OCI-LY7 (cell line): Measurements from ENCODE around the gene TNPO2. TPM values are rescaled to one million over a fixed set of nuclear protein-coding genes. Genes with fewer than 3 reads are reported as not detected.
A peak's percentile ranks its signal among the peaks of the same experiment; 100 is the strongest.

Source experiments
- BruUV-seq: library from RNA; stranded (reverse); fragments of 400-500 nt; replicated peaks from 2 replicates; lab custom pipeline; 2021; lab: Mats Ljungman, UMichigan
- CTCF ChIA-PET: fragments of 300-600 bp; sonication (Branson Sonifier 250); formaldehyde crosslinking; loops from one replicate; lab custom pipeline; 2022; ENCODE audit warnings: antibody characterized with exemption; ENCODE audit not compliant: unreplicated experiment; lab: Charles Lee
- POLR2A ChIA-PET: fragments of 300-600 bp; sonication (Branson Sonifier 250); formaldehyde crosslinking; loops from one replicate; lab custom pipeline; 2022; ENCODE audit warnings: antibody characterized with exemption; lab: Charles Lee
- DNase-seq: peaks from one replicate; pipeline ENCODE4 v3.0.0-alpha.2; 2015; ENCODE audit warnings: low spot score
- H2AFZ ChIP-seq: fragments of 200-600 bp; sonication (generic), shearing (Covaris generic); 2 replicates; pipeline ENCODE4 v1.6.1; 2014; ENCODE audit warnings: mild to moderate bottlenecking, antibody characterized with exemption, low read length, moderate library complexity
- H3K27ac ChIP-seq: fragments of 200-600 bp; sonication (generic); 2 replicates; pipeline ENCODE4 v1.5.1; 2014; ENCODE audit warnings: mixed run types, low read depth, mild to moderate bottlenecking, moderate library complexity, low read length, inconsistent platforms; ENCODE audit not compliant: poor library complexity, severe bottlenecking
- H3K36me3 ChIP-seq: fragments of 200-600 bp; sonication (generic); 2 replicates; pipeline ENCODE4 v1.6.1; 2014; ENCODE audit warnings: mild to moderate bottlenecking, antibody characterized with exemption, low read length, moderate library complexity, mixed read lengths; ENCODE audit not compliant: insufficient read depth
- H3K4me1 ChIP-seq: fragments of 200-600 bp; sonication (generic); 2 replicates; pipeline ENCODE4 v1.5.1; 2014; ENCODE audit warnings: mild to moderate bottlenecking, low read length; ENCODE audit not compliant: insufficient read depth, poor library complexity, severe bottlenecking
- H3K4me2 ChIP-seq: fragments of 200-600 bp; sonication (generic); 2 replicates; pipeline ENCODE4 v1.6.1; 2014; ENCODE audit warnings: mild to moderate bottlenecking, low read length
- H3K4me3 ChIP-seq: fragments of 200-600 bp; sonication (generic); 2 replicates; pipeline ENCODE4 v1.5.1; 2014; ENCODE audit warnings: mild to moderate bottlenecking, low read depth, low read length; ENCODE audit not compliant: poor library complexity, severe bottlenecking
- H3K79me2 ChIP-seq: fragments of 200-600 bp; sonication (generic); 2 replicates; pipeline ENCODE4 v1.6.1; 2016; ENCODE audit warnings: low read depth, mild to moderate bottlenecking, low read length, moderate library complexity, mixed read lengths; ENCODE audit not compliant: insufficient read depth
- H3K9me2 ChIP-seq: fragments of 200-600 bp; sonication (generic); 2 replicates; pipeline ENCODE4 v1.6.1; 2016; ENCODE audit warnings: mild to moderate bottlenecking, low read length, mixed read lengths; ENCODE audit not compliant: insufficient read depth
- H3K9me3 ChIP-seq: fragments of 200-600 bp; sonication (generic); 2 replicates; pipeline ENCODE4 v1.6.1; 2014; ENCODE audit warnings: mild to moderate bottlenecking, mixed run types, low read length, mixed read lengths
- H4K20me1 ChIP-seq: fragments of 200-600 bp; sonication (generic); 2 replicates; pipeline ENCODE4 v1.6.1; 2014; ENCODE audit warnings: mild to moderate bottlenecking, antibody characterized with exemption, low read length, moderate library complexity, mixed read lengths; ENCODE audit not compliant: insufficient read depth
- EZH2phosphoT487 ChIP-seq: fragments of 200-600 bp; sonication (generic); IDR thresholded peaks from 2 replicates; pipeline ENCODE4 v1.6.1; 2018; ENCODE audit warnings: low read depth, borderline replicate concordance, mild to moderate bottlenecking, mixed run types, antibody characterized with exemption, low read length, moderate library complexity, mixed read lengths
- intact Hi-C: fragments of 100-400 bp; cut with micrococcal nuclease; formaldehyde crosslinking; loops from one replicate; pipeline ENCODE4 v1.10.0; 2022; ENCODE audit not compliant: unreplicated experiment
- small RNA-seq: library from RNA; depleted of rRNA; stranded (forward); fragments of <200 nt; gene quantifications from one replicate; pipeline ENCODE3, GENCODE V24; 2014
- total RNA-seq, 2 experiments: library from RNA; depleted of rRNA in 1 of 2; stranded (reverse); fragments of >200 nt in 1 of 2; shearing (Covaris generic) in 1 of 2; gene quantifications; 2 replicates each; pipeline ENCODE4 v1.2.3, GENCODE V29; 2014 to 2022
- TF ChIP-seq, protein P1 (sequence below): fragments of 200-600 bp; sonication (generic); conservative IDR thresholded peaks from 2 replicates; pipeline ENCODE4 v1.5.1; 2014; ENCODE audit warnings: mild to moderate bottlenecking, antibody characterized with exemption, low read length, moderate library complexity, mixed read lengths

TNPO2 gene
- total RNA-seq, 2 experiments from 2014 or later = 47.3 to 120 TPM

- BruUV-seq = no TSS peak
- ChIA-PET POLR2A (no interaction called here), CTCF (no interaction called here)
- Histone ChIP-seq H3K27ac (no peak overlapping the region), H4K20me1 (no peaks in the 10 kb centered on the region), H3K4me2 (no peak overlapping the region), H3K9me3 (no peaks in the 10 kb centered on the region), H3K36me3 (peaks cover 47% of the 10 kb centered on the region), H3K4me1 (no peaks in the 10 kb centered on the region), H3K4me3 (no peak overlapping the region), H3K9me2 (no peaks in the 10 kb centered on the region), H3K79me2 (no peaks in the 10 kb centered on the region), H2AFZ (no peak overlapping the region)
- intact Hi-C loops = no loop called here
- TF ChIP-seq EZH2phosphoT487 = no peak
- TF ChIP-seq, protein P1, sequence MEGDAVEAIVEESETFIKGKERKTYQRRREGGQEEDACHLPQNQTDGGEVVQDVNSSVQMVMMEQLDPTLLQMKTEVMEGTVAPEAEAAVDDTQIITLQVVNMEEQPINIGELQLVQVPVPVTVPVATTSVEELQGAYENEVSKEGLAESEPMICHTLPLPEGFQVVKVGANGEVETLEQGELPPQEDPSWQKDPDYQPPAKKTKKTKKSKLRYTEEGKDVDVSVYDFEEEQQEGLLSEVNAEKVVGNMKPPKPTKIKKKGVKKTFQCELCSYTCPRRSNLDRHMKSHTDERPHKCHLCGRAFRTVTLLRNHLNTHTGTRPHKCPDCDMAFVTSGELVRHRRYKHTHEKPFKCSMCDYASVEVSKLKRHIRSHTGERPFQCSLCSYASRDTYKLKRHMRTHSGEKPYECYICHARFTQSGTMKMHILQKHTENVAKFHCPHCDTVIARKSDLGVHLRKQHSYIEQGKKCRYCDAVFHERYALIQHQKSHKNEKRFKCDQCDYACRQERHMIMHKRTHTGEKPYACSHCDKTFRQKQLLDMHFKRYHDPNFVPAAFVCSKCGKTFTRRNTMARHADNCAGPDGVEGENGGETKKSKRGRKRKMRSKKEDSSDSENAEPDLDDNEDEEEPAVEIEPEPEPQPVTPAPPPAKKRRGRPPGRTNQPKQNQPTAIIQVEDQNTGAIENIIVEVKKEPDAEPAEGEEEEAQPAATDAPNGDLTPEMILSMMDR = no peak
- DNase-seq = no peak
Measured at GRCh38 chr19:12652219-12652618, 71.5 kb downstream of the TNPO2 start.

GRCh38 chr19:12649941-12650340 lies 73.8 kb downstream of the TNPO2 start:
- Histone ChIP-seq H4K20me1 (no peaks in the 10 kb centered on the region), H3K9me3 (no peaks in the 10 kb centered on the region), H3K9me2 (no peaks in the 10 kb centered on the region), H3K4me2 (no peak overlapping the region), H3K4me1 (no peaks in the 10 kb centered on the region), H3K4me3 (no peak overlapping the region), H3K36me3 (peaks cover 25% of the 10 kb centered on the region), H3K27ac (no peak overlapping the region), H2AFZ (no peak overlapping the region), H3K79me2 (no peaks in the 10 kb centered on the region)
- no peak for DNase-seq
- no peak for TF ChIP-seq EZH2phosphoT487
- TF ChIP-seq, protein P1 = no peak
- BruUV-seq = no TSS peak
- intact Hi-C loops = no loop called here
- ChIA-PET CTCF (no interaction called here), POLR2A (no interaction called here)

Small RNA genes lying within 50 kb of the gene (small RNA-seq; reads per million reads assigned to genes)
- gene SNORD41 = 21.2 reads per million, percentile 97 among the genes with 10 or more reads in this experiment

Other genes starting within 250 kb of the TNPO2 start
- gene ZNF709, start 239.1 kb downstream of the TNPO2 start, total RNA-seq (2014; rRNA removed; shearing (Covaris generic)) = 3.4 and 5.3 TPM in 2 replicates
- 4.6 TPM in 2 replicates for gene ZNF709, start 239.1 kb downstream of the TNPO2 start, total RNA-seq (2022)
- 6.6 and 8.0 TPM in 2 replicates for gene ZNF564, start 172.4 kb downstream of the TNPO2 start, total RNA-seq (2014; rRNA removed; shearing (Covaris generic))
- gene ZNF564, start 172.4 kb downstream of the TNPO2 start, total RNA-seq (2022) = 13.1 and 16.5 TPM in 2 replicates
- gene ZNF490, start 113.1 kb downstream of the TNPO2 start, total RNA-seq (2014; rRNA removed; shearing (Covaris generic)) = 6.3 and 8.6 TPM in 2 replicates
- gene ZNF490, start 113.1 kb downstream of the TNPO2 start, total RNA-seq (2022) = 8.1 and 11.2 TPM in 2 replicates
- gene ZNF791, start 113.0 kb downstream of the TNPO2 start, total RNA-seq (2014; rRNA removed; shearing (Covaris generic)) = 5.3 and 7.8 TPM in 2 replicates
- gene ZNF791, start 113.0 kb downstream of the TNPO2 start, total RNA-seq (2022) = 17.1 and 18.2 TPM in 2 replicates
- gene MAN2B1, start 57.2 kb downstream of the TNPO2 start, total RNA-seq (2014; rRNA removed; shearing (Covaris generic)) = 18.3 and 29.1 TPM in 2 replicates
- 88.2 and 88.7 TPM in 2 replicates for gene MAN2B1, start 57.2 kb downstream of the TNPO2 start, total RNA-seq (2022)
- gene WDR83, start 57.1 kb downstream of the TNPO2 start, total RNA-seq (2014; rRNA removed; shearing (Covaris generic)) = 17.0 and 21.1 TPM in 2 replicates
- 14.0 and 15.9 TPM in 2 replicates for gene WDR83, start 57.1 kb downstream of the TNPO2 start, total RNA-seq (2022)
- 91.2 and 102 TPM in 2 replicates for gene DHPS, start 42.1 kb downstream of the TNPO2 start, total RNA-seq (2014; rRNA removed; shearing (Covaris generic))
- gene DHPS, start 42.1 kb downstream of the TNPO2 start, total RNA-seq (2022) = 101 and 122 TPM in 2 replicates
- not detected in 2 replicates for gene GNG14, start 35.9 kb downstream of the TNPO2 start, total RNA-seq (2014; rRNA removed; shearing (Covaris generic))
- gene GNG14, start 35.9 kb downstream of the TNPO2 start, total RNA-seq (2022) = 0.93 TPM in 1 of 2 replicates, not detected in the other
- gene FBXW9, start 27.3 kb downstream of the TNPO2 start, total RNA-seq (2014; rRNA removed; shearing (Covaris generic)) = 10.6 and 11.5 TPM in 2 replicates
- 10.8 and 11.0 TPM in 2 replicates for gene FBXW9, start 27.3 kb downstream of the TNPO2 start, total RNA-seq (2022)
- 322 and 336 TPM in 2 replicates for gene TRIR, start 10.8 kb upstream of the TNPO2 start, total RNA-seq (2014; rRNA removed; shearing (Covaris generic))
- 211 and 219 TPM in 2 replicates for gene TRIR, start 10.8 kb upstream of the TNPO2 start, total RNA-seq (2022)
- 40.5 and 48.8 TPM in 2 replicates for gene GET3, start 13.6 kb upstream of the TNPO2 start, total RNA-seq (2014; rRNA removed; shearing (Covaris generic))
- gene GET3, start 13.6 kb upstream of the TNPO2 start, total RNA-seq (2022) = 29.1 and 34.3 TPM in 2 replicates
- 0.10 TPM in 1 of 2 replicates, not detected in the other for gene BEST2, start 27.9 kb upstream of the TNPO2 start, total RNA-seq (2014; rRNA removed; shearing (Covaris generic))
- not detected in 2 replicates for gene BEST2, start 27.9 kb upstream of the TNPO2 start, total RNA-seq (2022)
- 7.4 and 9.1 TPM in 2 replicates for gene HOOK2, start 51.6 kb upstream of the TNPO2 start, total RNA-seq (2014; rRNA removed; shearing (Covaris generic))
- gene HOOK2, start 51.6 kb upstream of the TNPO2 start, total RNA-seq (2022) = 28.8 and 29.4 TPM in 2 replicates
- gene JUNB, start 67.6 kb upstream of the TNPO2 start, total RNA-seq (2014; rRNA removed; shearing (Covaris generic)) = 43.7 and 45.5 TPM in 2 replicates
- gene JUNB, start 67.6 kb upstream of the TNPO2 start, total RNA-seq (2022) = 31.8 TPM in 2 replicates
- gene PRDX2, start 77.9 kb upstream of the TNPO2 start, total RNA-seq (2014; rRNA removed; shearing (Covaris generic)) = 344 and 399 TPM in 2 replicates
- gene PRDX2, start 77.9 kb upstream of the TNPO2 start, total RNA-seq (2022) = 345 and 357 TPM in 2 replicates
- not detected in 2 replicates for gene THSD8, start 78.1 kb upstream of the TNPO2 start, total RNA-seq (2014; rRNA removed; shearing (Covaris generic))
- gene THSD8, start 78.1 kb upstream of the TNPO2 start, total RNA-seq (2022) = 42.7 and 42.8 TPM in 2 replicates
- gene RNASEH2A, start 82.7 kb upstream of the TNPO2 start, total RNA-seq (2014; rRNA removed; shearing (Covaris generic)) = 115 and 130 TPM in 2 replicates
- 86.0 and 90.5 TPM in 2 replicates for gene RNASEH2A, start 82.7 kb upstream of the TNPO2 start, total RNA-seq (2022)
- gene RTBDN, start 110.6 kb upstream of the TNPO2 start, total RNA-seq (2014; rRNA removed; shearing (Covaris generic)) = not detected in 2 replicates
- gene RTBDN, start 110.6 kb upstream of the TNPO2 start, total RNA-seq (2022) = 0.94 and 1.2 TPM in 2 replicates
- gene MAST1, start 114.6 kb upstream of the TNPO2 start, total RNA-seq (2014; rRNA removed; shearing (Covaris generic)) = 5.5 and 9.1 TPM in 2 replicates
- 21.1 and 23.4 TPM in 2 replicates for gene MAST1, start 114.6 kb upstream of the TNPO2 start, total RNA-seq (2022)
- 28.3 and 32.4 TPM in 2 replicates for gene DNASE2, start 157.5 kb upstream of the TNPO2 start, total RNA-seq (2014; rRNA removed; shearing (Covaris generic))
- 32.8 and 33.7 TPM in 2 replicates for gene DNASE2, start 157.5 kb upstream of the TNPO2 start, total RNA-seq (2022)
- 0.16 and 0.28 TPM in 2 replicates for gene KLF1, start 163.3 kb upstream of the TNPO2 start, total RNA-seq (2014; rRNA removed; shearing (Covaris generic))
- gene KLF1, start 163.3 kb upstream of the TNPO2 start, total RNA-seq (2022) = not detected in 2 replicates
- 31.5 and 40.7 TPM in 2 replicates for gene GCDH, start 167.2 kb upstream of the TNPO2 start, total RNA-seq (2014; rRNA removed; shearing (Covaris generic))
- gene GCDH, start 167.2 kb upstream of the TNPO2 start, total RNA-seq (2022) = 43.8 and 48.7 TPM in 2 replicates
- gene SYCE2, start 195.4 kb upstream of the TNPO2 start, total RNA-seq (2014; rRNA removed; shearing (Covaris generic)) = 6.8 and 8.7 TPM in 2 replicates
- 13.8 and 14.5 TPM in 2 replicates for gene SYCE2, start 195.4 kb upstream of the TNPO2 start, total RNA-seq (2022)
- gene FARSA, start 209.8 kb upstream of the TNPO2 start, total RNA-seq (2014; rRNA removed; shearing (Covaris generic)) = 96.1 and 135 TPM in 2 replicates
- 90.7 and 117 TPM in 2 replicates for gene FARSA, start 209.8 kb upstream of the TNPO2 start, total RNA-seq (2022)
- 1,039 and 1,069 TPM in 2 replicates for gene CALR, start 214.7 kb upstream of the TNPO2 start, total RNA-seq (2014; rRNA removed; shearing (Covaris generic))
- gene CALR, start 214.7 kb upstream of the TNPO2 start, total RNA-seq (2022) = 398 and 581 TPM in 2 replicates
- 237 and 243 TPM in 2 replicates for gene RAD23A, start 221.9 kb upstream of the TNPO2 start, total RNA-seq (2014; rRNA removed; shearing (Covaris generic))
- gene RAD23A, start 221.9 kb upstream of the TNPO2 start, total RNA-seq (2022) = 171 and 183 TPM in 2 replicates
- gene GADD45GIP1, start 233.3 kb upstream of the TNPO2 start, total RNA-seq (2014; rRNA removed; shearing (Covaris generic)) = 29.5 and 43.0 TPM in 2 replicates
- 24.7 and 32.4 TPM in 2 replicates for gene GADD45GIP1, start 233.3 kb upstream of the TNPO2 start, total RNA-seq (2022)
- 0.06 and 0.18 TPM in 2 replicates for gene DAND5, start 245.6 kb upstream of the TNPO2 start, total RNA-seq (2014; rRNA removed; shearing (Covaris generic))
- 0.77 and 0.84 TPM in 2 replicates for gene DAND5, start 245.6 kb upstream of the TNPO2 start, total RNA-seq (2022)